DOHH2 (cell line): ENCODE measurements around the gene TPCN1.

Source experiments
- H3F3A ChIP-seq: fragments of 200-600 bp; sonication (generic), shearing (Covaris generic); 2 replicates; pipeline ENCODE4 v1.6.0; 2016; ENCODE audit warnings: antibody characterized with exemption, mild to moderate bottlenecking; ENCODE audit not compliant: control insufficient read depth, insufficient read depth
- H3K27ac ChIP-seq: fragments of 200-600 bp; sonication (generic); 2 replicates; pipeline ENCODE4 v1.5.1; 2014; ENCODE audit warnings: low read depth, mild to moderate bottlenecking, low read length, moderate library complexity
- H3K27me3 ChIP-seq: fragments of 200-600 bp; sonication (generic); 2 replicates; pipeline ENCODE4 v1.6.1; 2014; ENCODE audit warnings: mild to moderate bottlenecking, low read length, mixed read lengths; ENCODE audit not compliant: control insufficient read depth
- H3K36me3 ChIP-seq: fragments of 200-600 bp; sonication (generic); 2 replicates; pipeline ENCODE4 v1.6.1; 2014; ENCODE audit warnings: mild to moderate bottlenecking, low read length, moderate library complexity, mixed read lengths; ENCODE audit not compliant: control insufficient read depth
- H3K4me1 ChIP-seq: fragments of 200-600 bp; sonication (generic); 2 replicates; pipeline ENCODE4 v1.6.1; 2014; ENCODE audit warnings: mild to moderate bottlenecking, low read length, mixed read lengths; ENCODE audit not compliant: control insufficient read depth
- H3K4me2 ChIP-seq: fragments of 200-600 bp; sonication (generic); 2 replicates; pipeline ENCODE4 v1.6.0; 2014; ENCODE audit warnings: mild to moderate bottlenecking, low read length, moderate library complexity
- H3K4me3 ChIP-seq: fragments of 200-600 bp; sonication (generic); 2 replicates; pipeline ENCODE4 v1.5.1; 2014; ENCODE audit warnings: mild to moderate bottlenecking, low read length, mixed read lengths
- H3K79me2 ChIP-seq: fragments of 200-600 bp; sonication (generic); 2 replicates; pipeline ENCODE4 v1.6.1; 2014; ENCODE audit warnings: mild to moderate bottlenecking, low read length, mixed read lengths; ENCODE audit not compliant: control insufficient read depth
- H3K9me2 ChIP-seq: fragments of 200-600 bp; sonication (generic); replicated peaks from 2 replicates; pipeline ENCODE4 v1.6.1; 2014; ENCODE audit warnings: mild to moderate bottlenecking, low read length, mixed read lengths; ENCODE audit not compliant: control insufficient read depth
- H3K9me3 ChIP-seq: fragments of 200-600 bp; sonication (generic); 2 replicates; pipeline ENCODE4 v1.6.1; 2014; ENCODE audit warnings: antibody characterized with exemption, low read length, mixed read lengths; ENCODE audit not compliant: control insufficient read depth, insufficient read depth
- H4K20me1 ChIP-seq: fragments of 200-600 bp; sonication (generic); 2 replicates; pipeline ENCODE4 v1.6.0; 2014; ENCODE audit warnings: low read depth, mild to moderate bottlenecking, antibody characterized with exemption, low read length, moderate library complexity; ENCODE audit not compliant: control insufficient read depth, insufficient read depth
- CTCF ChIP-seq: fragments of 200-600 bp; sonication (generic); IDR thresholded peaks from one replicate; pipeline ENCODE4 v1.5.1; 2014; ENCODE audit warnings: antibody characterized with exemption, mild to moderate bottlenecking, low read depth, low read length; ENCODE audit not compliant: poor library complexity, severe bottlenecking
- EZH2phosphoT487 ChIP-seq: fragments of 200-600 bp; sonication (generic); IDR thresholded peaks from 2 replicates; pipeline ENCODE4 v1.6.1; 2017; ENCODE audit warnings: borderline replicate concordance, mild to moderate bottlenecking, antibody characterized with exemption, low read length, moderate library complexity, mixed read lengths

The TPCN1 gene

GRCh38 chr12:113242560-113242959 lies 21.3 kb downstream of the TPCN1 start:
- H3K36me3 ChIP-seq = peaks cover 86% of the 10 kb centered on the region
- H3K4me1 ChIP-seq = peaks cover 37% of the 10 kb centered on the region

GRCh38 chr12:113244047-113244460 lies 22.8 kb downstream of the TPCN1 start:
- H3F3A ChIP-seq = peaks cover 10% of the 10 kb centered on the region
- H3K36me3 ChIP-seq = peaks cover 87% of the 10 kb centered on the region
- H3K4me1 ChIP-seq = peaks cover 22% of the 10 kb centered on the region
- H3K27me3 ChIP-seq = no peaks in the 10 kb centered on the region
- no peak for TF ChIP-seq EZH2phosphoT487
- no peak for TF ChIP-seq CTCF
- H3K4me3 ChIP-seq = no peak overlapping the region
- H4K20me1 ChIP-seq = peaks cover 12% of the 10 kb centered on the region
- no peaks in the 10 kb centered on the region for H3K9me2 ChIP-seq
- H3K4me2 ChIP-seq = no peak overlapping the region
- H3K27ac ChIP-seq = no peak overlapping the region
- no peaks in the 10 kb centered on the region for H3K9me3 ChIP-seq
- H3K79me2 ChIP-seq = peaks cover 88% of the 10 kb centered on the region

More at GRCh38 chr12:113242560-113242959, 21.3 kb downstream of the TPCN1 start:
- Histone ChIP-seq H3K27me3 (no peaks in the 10 kb centered on the region), H3K9me3 (no peaks in the 10 kb centered on the region), H3K79me2 (peaks cover 87% of the 10 kb centered on the region), H3K4me2 (no peak overlapping the region), H3F3A (peaks cover 11% of the 10 kb centered on the region), H4K20me1 (peaks cover 12% of the 10 kb centered on the region), H3K9me2 (no peaks in the 10 kb centered on the region), H3K4me3 (no peak overlapping the region), H3K27ac (no peak overlapping the region)
- TF ChIP-seq CTCF (no peak), EZH2phosphoT487 (no peak)

GRCh38 chr12:113244478-113244958 lies 23.3 kb downstream of the TPCN1 start:
- Histone ChIP-seq H3K27ac (no peak overlapping the region), H4K20me1 (peaks cover 12% of the 10 kb centered on the region), H3K9me2 (no peaks in the 10 kb centered on the region), H3K4me3 (no peak overlapping the region), H3K27me3 (no peaks in the 10 kb centered on the region), H3K9me3 (no peaks in the 10 kb centered on the region), H3K36me3 (peaks cover 87% of the 10 kb centered on the region), H3K4me1 (peaks cover 17% of the 10 kb centered on the region), H3K4me2 (no peak overlapping the region), H3K79me2 (peaks cover 86% of the 10 kb centered on the region), H3F3A (peaks cover 7% of the 10 kb centered on the region)
- TF ChIP-seq EZH2phosphoT487 (no peak), CTCF (no peak)
